Measurements from ENCODE around the gene ATP9B.

DNA sequence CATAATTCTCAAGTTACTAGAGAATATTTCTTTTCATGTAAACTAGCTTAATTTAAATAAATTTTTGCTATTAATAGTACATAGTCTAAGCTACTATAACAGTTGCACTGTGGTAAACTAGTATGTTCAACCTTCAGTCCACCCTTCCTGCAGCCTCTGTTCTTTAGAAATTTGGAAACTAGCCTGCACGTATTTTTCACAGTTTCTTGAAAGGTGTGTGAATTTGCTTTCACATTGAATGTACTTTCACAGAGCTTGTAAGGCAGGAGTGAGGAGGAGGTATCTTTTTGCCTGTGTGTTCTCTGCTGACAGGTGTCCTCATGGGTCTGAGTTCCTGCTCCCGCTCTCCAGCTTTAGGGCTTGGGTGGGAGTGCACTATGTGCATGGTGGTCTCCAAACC lies 117.5 kb downstream of the ATP9B start:
- TF ChIP-seq CTCF (IDR thresholded peaks at IDR 0.05) (no peak), ZFX (IDR thresholded peaks at IDR 0.05; ENCODE audit: borderline replicate concordance) (no peak)
